CD14-positive monocyte (primary cell): ENCODE data around the gene MAST1. TPM values are rescaled to one million over a fixed set of nuclear protein-coding genes. Genes with fewer than 3 reads are reported as not detected.

Experiments
- DNase-seq, 3 donors: peaks; one replicate each; pipeline ENCODE4 v3.0.0-alpha.2; 2011 to 2022
- H2AFZ ChIP-seq: 2 replicates; pipeline ENCODE4 v1.6.0; 2012; ENCODE audit warnings: mild to moderate bottlenecking, low read depth, low read length, inconsistent platforms; ENCODE audit not compliant: insufficient read depth, poor library complexity, severe bottlenecking
- H3K27ac ChIP-seq, 2 donors: 1 replicate in 1 of 2; 2 replicates in 1 of 2; pipeline ENCODE4 v1.5.1; 2012 to 2013; ENCODE audit warnings: low read length in 2 of 2, control low read depth in 1 of 2, inconsistent platforms in 1 of 2, low read depth in 1 of 2, mild to moderate bottlenecking in 1 of 2
- H3K27me3 ChIP-seq, 2 donors: one replicate each; pipeline versions ENCODE4 v1.6.0 to v1.6.1; 2011 to 2013; ENCODE audit warnings: low read length in 2 of 2; ENCODE audit not compliant: control insufficient read depth in 2 of 2, insufficient read depth in 2 of 2
- H3K36me3 ChIP-seq, 2 donors: replicated peaks in 1 of 2; 1 replicate in 1 of 2; 2 replicates in 1 of 2; pipeline versions ENCODE4 v1.5.1 to v1.6.1; 2012 to 2013; ENCODE audit warnings: low read length in 2 of 2, control low read depth in 1 of 2, inconsistent platforms in 1 of 2, mild to moderate bottlenecking in 1 of 2; ENCODE audit not compliant: insufficient read depth in 2 of 2, control insufficient read depth in 1 of 2
- H3K4me1 ChIP-seq, 2 donors: 1 replicate in 1 of 2; 2 replicates in 1 of 2; pipeline versions ENCODE4 v1.5.1 to v1.6.1; 2012 to 2013; ENCODE audit warnings: low read length in 2 of 2, control low read depth in 1 of 2, inconsistent platforms in 1 of 2, mild to moderate bottlenecking in 1 of 2, moderate library complexity in 1 of 2; ENCODE audit not compliant: insufficient read depth in 2 of 2, control insufficient read depth in 1 of 2
- H3K4me2 ChIP-seq: replicated peaks from 2 replicates; pipeline ENCODE3; 2012; ENCODE audit warnings: low read length, moderate library complexity, mild to moderate bottlenecking; ENCODE audit not compliant: poor library complexity, severe bottlenecking; ENCODE audit errors: extremely low read depth
- H3K4me3 ChIP-seq, 3 experiments: fragments of 200-600 bp in 1 of 3; sonication (generic) in 1 of 3; replicated peaks in 1 of 3; 1 replicate in 2 of 3; 2 replicates in 1 of 3; pipeline ENCODE4 v1.5.1; 2011 to 2013; ENCODE audit warnings: low read length in 3 of 3, mild to moderate bottlenecking in 3 of 3, control low read depth in 2 of 3, low read depth in 2 of 3, inconsistent platforms in 1 of 3, moderate library complexity in 1 of 3
- H3K79me2 ChIP-seq: 2 replicates; pipeline ENCODE4 v1.6.0; 2012; ENCODE audit warnings: mild to moderate bottlenecking, control low read depth, inconsistent platforms, low read length, moderate library complexity; ENCODE audit not compliant: insufficient read depth
- H3K9ac ChIP-seq: 2 replicates; pipeline ENCODE4 v1.6.0; 2017; ENCODE audit warnings: low read length, mild to moderate bottlenecking; ENCODE audit not compliant: insufficient read depth, poor library complexity, severe bottlenecking
- H3K9me3 ChIP-seq, 2 donors: replicated peaks in 1 of 2; 1 replicate in 1 of 2; 2 replicates in 1 of 2; pipeline versions ENCODE4 v1.5.1 to v1.6.1; 2012 to 2013; ENCODE audit warnings: low read length in 2 of 2, control low read depth in 1 of 2; ENCODE audit not compliant: control insufficient read depth in 1 of 2, insufficient read depth in 1 of 2
- H4K20me1 ChIP-seq: 2 replicates; pipeline ENCODE4 v1.6.0; 2012; ENCODE audit warnings: mild to moderate bottlenecking, low read length, control low read depth, moderate library complexity; ENCODE audit not compliant: insufficient read depth
- H3K27ac Mint-ChIP-seq, 7 donors: one replicate each; pipeline ENCODE4 v1.8.0; 2020; ENCODE audit warnings: mild to moderate bottlenecking in 7 of 7, mixed read lengths in 7 of 7, moderate library complexity in 6 of 7, inconsistent platforms in 2 of 7
- H3K27me3 Mint-ChIP-seq, 3 donors: one replicate each; pipeline ENCODE4 v1.8.0; 2021 to 2022; ENCODE audit warnings: low read depth in 3 of 3, mild to moderate bottlenecking in 3 of 3, mixed read lengths in 3 of 3, moderate library complexity in 3 of 3, inconsistent platforms in 1 of 3
- H3K36me3 Mint-ChIP-seq, 2 donors: one replicate each; pipeline ENCODE4 v1.8.0; 2020; ENCODE audit warnings: mixed read lengths in 2 of 2, inconsistent platforms in 1 of 2, mild to moderate bottlenecking in 1 of 2
- H3K4me1 Mint-ChIP-seq: one replicate; pipeline ENCODE4 v1.8.0; 2020; ENCODE audit warnings: mild to moderate bottlenecking, mixed read lengths
- H3K4me3 Mint-ChIP-seq, 2 donors: one replicate each; pipeline ENCODE4 v1.8.0; 2020; ENCODE audit warnings: mild to moderate bottlenecking in 2 of 2, mixed read lengths in 2 of 2, moderate library complexity in 1 of 2
- H3K9me3 Mint-ChIP-seq, 7 donors: one replicate each; pipeline ENCODE4 v1.8.0; 2020 to 2022; ENCODE audit warnings: mixed read lengths in 7 of 7, mild to moderate bottlenecking in 6 of 7, moderate library complexity in 6 of 7, inconsistent platforms in 2 of 7
- CTCF ChIP-seq: fragments of 200-600 bp; IDR thresholded peaks from one replicate; pipeline ENCODE4 v1.8.0; 2022; ENCODE audit warnings: antibody characterized with exemption, mild to moderate bottlenecking
- WGBS: methylation state at CpG from one replicate; pipeline ENCODE4 v1.1.5; 2013; ENCODE audit warnings: missing lambda C conversion rate; ENCODE audit not compliant: insufficient coverage; 5-methylcytosine and 5-hydroxymethylcytosine counted together
- intact Hi-C, 2 donors: fragments of 100-400 bp; cut with micrococcal nuclease; formaldehyde crosslinking; loops; one replicate each; pipeline versions ENCODE4 v1.15.0 to v1.15.1; 2023
- polyA plus RNA-seq, 3 donors: library from polyadenylated mRNA; depleted of rRNA in 1 of 3; unstranded in 2 of 3; stranded (reverse) in 1 of 3; fragments of 300-500 nt in 2 of 3; fragments of >200 nt in 1 of 3; fragmentation: Illumina TruSeq in 2 of 3; gene quantifications; 1 replicate in 2 of 3; 2 replicates in 1 of 3; pipeline ENCODE4 v1.2.3, GENCODE V29; 2012 to 2021

MAST1 gene
- polyA plus RNA-seq, 3 donors, result 0.28 to 3.6 (median 1.1) TPM

GRCh38 chr19:12799742-12800465 is 38.4 kb upstream of the MAST1 start:
- no peak overlapping the region for H3K4me3 Mint-ChIP-seq
- no peak overlapping the region for H3K9ac ChIP-seq
- no peak overlapping the region for H3K27ac ChIP-seq
- TF ChIP-seq CTCF, result no peak
- H3K36me3 Mint-ChIP-seq, result peaks cover 8 to 24% of the 10 kb centered on the region in 2 donors
- no peak for DNase-seq
- no peak overlapping the region for H3K4me2 ChIP-seq
- H3K36me3 ChIP-seq, result no peaks in the 10 kb centered on the region
- H3K4me1 Mint-ChIP-seq, result peaks cover 36% of the 10 kb centered on the region
- H3K27me3 ChIP-seq, result peaks cover 4 to 34% of the 10 kb centered on the region in 2 donors
- WGBS, result over 99% methylated on average over 13 of the region's 18 CpGs
- H4K20me1 ChIP-seq, result peaks cover 10% of the 10 kb centered on the region
- peaks cover 3% of the 10 kb centered on the region for H3K79me2 ChIP-seq
- intact Hi-C loops, result loop anchor here (5.0 to 10.0 kb wide), 3 partner anchors 38 to 295 kb away; no protein-coding TSS in a partner anchor
- H3K27me3 Mint-ChIP-seq, result peaks cover 14 to 31% (median 24%) of the 10 kb centered on the region in 3 donors
- no peaks in the 10 kb centered on the region for H3K9me3 ChIP-seq
- no peak overlapping the region for H2AFZ ChIP-seq
- no peak overlapping the region for H3K27ac Mint-ChIP-seq
- H3K4me1 ChIP-seq, result peaks cover 35 to 42% of the 10 kb centered on the region in 2 donors
- H3K4me3 ChIP-seq, result no peak overlapping the region
- peaks cover 0 to 6% (median 2%) of the 10 kb centered on the region in 7 donors for H3K9me3 Mint-ChIP-seq

- Mint-ChIP-seq H3K36me3 (peaks cover 8 to 24% of the 10 kb centered on the region in 2 donors), H3K27ac (no peak overlapping the region), H3K9me3 (peaks cover 0 to 6% (median 2%) of the 10 kb centered on the region in 7 donors), H3K27me3 (peaks cover 14 to 31% (median 25%) of the 10 kb centered on the region in 3 donors), H3K4me1 (peaks cover 32% of the 10 kb centered on the region), H3K4me3 (peak overlapping the region in 1 of 2 donors; percentile 91)
- peaks cover 7% of the 10 kb centered on the region for H4K20me1 ChIP-seq
- H3K9me3 ChIP-seq, result no peaks in the 10 kb centered on the region
- no peak overlapping the region for H3K9ac ChIP-seq
- H3K4me1 ChIP-seq, result peaks cover 30 to 37% of the 10 kb centered on the region in 2 donors
- H2AFZ ChIP-seq, result no peak overlapping the region
- peak in 1 of 3 donors; percentile 60 for DNase-seq
- intact Hi-C loops, result no loop called here
- H3K36me3 ChIP-seq, result no peaks in the 10 kb centered on the region
- no peak overlapping the region for H3K27ac ChIP-seq
- TF ChIP-seq CTCF, result no peak
- peak overlapping the region; percentile 80 for H3K4me2 ChIP-seq
- no CpG with 5 or more reads among the region's 1 CpG for WGBS
- peak overlapping the region in 1 of 3 experiments; percentile 81 for H3K4me3 ChIP-seq
- H3K27me3 ChIP-seq, result peaks cover 4 to 34% of the 10 kb centered on the region in 2 donors
- H3K79me2 ChIP-seq, result no peaks in the 10 kb centered on the region
These were observed 37.9 kb upstream of the MAST1 start for GRCh38 chr19:12800466-12800770.
